NCI-H526 treated with DMSO at 0.1 percent for 48 hours (cell line): Measurements from ENCODE around the gene GLRA3.
"Not testable (repeated sequence)": the region's sequence is repeated elsewhere in the genome, so short reads cannot be mapped to it uniquely, and the experiment has no call there.

Experiments used
- DNase-seq: peaks from one replicate; lab custom pipeline; 2025; lab: John Stamatoyannopoulos, UW

GLRA3 gene

GRCh38 chr4:174810834-174811233 is 18.2 kb downstream of the GLRA3 start:
- no peak for DNase-seq

GRCh38 chr4:174808836-174809235 is 20.2 kb downstream of the GLRA3 start:
- no peak for DNase-seq

GRCh38 chr4:174808119-174808518 is 20.9 kb downstream of the GLRA3 start:
- DNase-seq, result no peak

GRCh38 chr4:174805746-174806145 is 23.3 kb downstream of the GLRA3 start:
- no peak for DNase-seq

- no peak for DNase-seq
Measured at GRCh38 chr4:174794543-174795094, 34.4 kb downstream of the GLRA3 start.

- DNase-seq, result no peak
Measured at GRCh38 chr4:174789657-174790056, 39.4 kb downstream of the GLRA3 start.

GRCh38 chr4:174778274-174778986 is 50.6 kb downstream of the GLRA3 start:
- DNase-seq, result not testable (repeated sequence)

- DNase-seq, result no peak
Measured at GRCh38 chr4:174775366-174775765, 53.7 kb downstream of the GLRA3 start.

GRCh38 chr4:174764105-174764729 is 64.8 kb downstream of the GLRA3 start:
- DNase-seq, result peak; percentile 43

GRCh38 chr4:174763454-174764104 is 65.5 kb downstream of the GLRA3 start:
- DNase-seq, result no peak

GRCh38 chr4:174761451-174761850 is 67.6 kb downstream of the GLRA3 start:
- DNase-seq, result no peak

- DNase-seq, result no peak
Measured at GRCh38 chr4:174757736-174758135, 71.3 kb downstream of the GLRA3 start.

GRCh38 chr4:174753021-174753420 is 76.0 kb downstream of the GLRA3 start:
- no peak for DNase-seq

- DNase-seq, result no peak
Measured at GRCh38 chr4:174752026-174752425, 77.0 kb downstream of the GLRA3 start.

- DNase-seq, result no peak
Measured at GRCh38 chr4:174749091-174749490, 80.0 kb downstream of the GLRA3 start.

- DNase-seq, result no peak
Measured at GRCh38 chr4:174746710-174747109, 82.3 kb downstream of the GLRA3 start.

GRCh38 chr4:174742561-174742960 is 86.5 kb downstream of the GLRA3 start:
- DNase-seq, result no peak

- DNase-seq, result no peak
Measured at GRCh38 chr4:174739576-174739975, 89.5 kb downstream of the GLRA3 start.

GRCh38 chr4:174734181-174734580 is 94.9 kb downstream of the GLRA3 start:
- DNase-seq, result no peak

GRCh38 chr4:174717828-174718227 is 111.2 kb downstream of the GLRA3 start:
- no peak for DNase-seq

GRCh38 chr4:174716986-174717770 is 111.9 kb downstream of the GLRA3 start:
- DNase-seq, result no peak
